Uterus (tissue), 2 donors: ENCODE results near the gene TTLL10.

Source experiments
- CTCF ChIP-seq, 4 experiments: fragments of 200-600 bp in 2 of 4; fragments of 450-650 bp in 2 of 4; sonication (generic) in 2 of 4; IDR thresholded peaks; one replicate each; pipeline ENCODE4 v1.5.1; 2016 to 2019; ENCODE audit warnings: antibody characterized with exemption in 4 of 4, mild to moderate bottlenecking in 2 of 4, moderate library complexity in 1 of 4
- POLR2A ChIP-seq, 2 donors: fragments of 450-650 bp; IDR thresholded peaks; one replicate each; pipeline ENCODE4 v1.6.1; 2016; ENCODE audit warnings: antibody characterized with exemption in 2 of 2, mild to moderate bottlenecking in 1 of 2, moderate library complexity in 1 of 2

- TF ChIP-seq CTCF (IDR thresholded peaks at IDR 0.05) (no peak), POLR2A (IDR thresholded peaks at IDR 0.05) (no peak)
Observed at GRCh38 chr1:1198423-1199140, 24.9 kb downstream of the TTLL10 start.
